ENCODE results near the gene OR51B5.

DNA sequence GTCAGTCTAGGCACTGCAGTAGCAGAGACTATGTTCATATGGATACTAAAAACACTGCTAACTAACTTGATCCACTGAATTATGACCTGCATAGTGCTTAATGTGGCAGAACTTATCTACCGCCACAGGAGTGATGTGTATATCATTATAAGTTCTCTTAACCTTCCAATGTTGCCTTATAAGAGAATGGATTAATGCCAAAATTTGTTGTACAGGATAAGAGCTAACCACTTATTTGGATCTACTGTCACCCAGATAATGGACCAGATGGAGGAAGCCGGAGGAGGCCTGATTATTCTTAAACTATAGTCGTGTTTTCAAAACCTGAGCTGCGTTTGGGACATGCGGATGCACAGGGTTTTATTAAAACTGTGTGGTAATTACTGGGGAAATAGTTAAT, 39.7 kb downstream of the OR51B5 start:
- TF ChIP-seq MXI1 (conservative IDR thresholded peaks at IDR 0.05; ENCODE audit: poor library complexity, severe bottlenecking) (no peak), POLR2AphosphoS5 (IDR thresholded peaks at IDR 0.05) (no peak), TAF1 (IDR thresholded peaks at IDR 0.05; ENCODE audit: low read depth) (no peak), EZH2 (IDR thresholded peaks at IDR 0.05; ENCODE audit: borderline replicate concordance, insufficient read depth, low read length, poor library complexity, severe bottlenecking) (no peak), EP300 (conservative IDR thresholded peaks at IDR 0.05; ENCODE audit: poor library complexity, severe bottlenecking) (no peak), RAD21 (conservative IDR thresholded peaks at IDR 0.05) (no peak)
- TF ChIP-seq, protein P1, sequence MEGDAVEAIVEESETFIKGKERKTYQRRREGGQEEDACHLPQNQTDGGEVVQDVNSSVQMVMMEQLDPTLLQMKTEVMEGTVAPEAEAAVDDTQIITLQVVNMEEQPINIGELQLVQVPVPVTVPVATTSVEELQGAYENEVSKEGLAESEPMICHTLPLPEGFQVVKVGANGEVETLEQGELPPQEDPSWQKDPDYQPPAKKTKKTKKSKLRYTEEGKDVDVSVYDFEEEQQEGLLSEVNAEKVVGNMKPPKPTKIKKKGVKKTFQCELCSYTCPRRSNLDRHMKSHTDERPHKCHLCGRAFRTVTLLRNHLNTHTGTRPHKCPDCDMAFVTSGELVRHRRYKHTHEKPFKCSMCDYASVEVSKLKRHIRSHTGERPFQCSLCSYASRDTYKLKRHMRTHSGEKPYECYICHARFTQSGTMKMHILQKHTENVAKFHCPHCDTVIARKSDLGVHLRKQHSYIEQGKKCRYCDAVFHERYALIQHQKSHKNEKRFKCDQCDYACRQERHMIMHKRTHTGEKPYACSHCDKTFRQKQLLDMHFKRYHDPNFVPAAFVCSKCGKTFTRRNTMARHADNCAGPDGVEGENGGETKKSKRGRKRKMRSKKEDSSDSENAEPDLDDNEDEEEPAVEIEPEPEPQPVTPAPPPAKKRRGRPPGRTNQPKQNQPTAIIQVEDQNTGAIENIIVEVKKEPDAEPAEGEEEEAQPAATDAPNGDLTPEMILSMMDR (IDR thresholded peaks at IDR 0.05; ENCODE audit: poor library complexity, severe bottlenecking): no peak
- TF ChIP-seq, protein P2, sequence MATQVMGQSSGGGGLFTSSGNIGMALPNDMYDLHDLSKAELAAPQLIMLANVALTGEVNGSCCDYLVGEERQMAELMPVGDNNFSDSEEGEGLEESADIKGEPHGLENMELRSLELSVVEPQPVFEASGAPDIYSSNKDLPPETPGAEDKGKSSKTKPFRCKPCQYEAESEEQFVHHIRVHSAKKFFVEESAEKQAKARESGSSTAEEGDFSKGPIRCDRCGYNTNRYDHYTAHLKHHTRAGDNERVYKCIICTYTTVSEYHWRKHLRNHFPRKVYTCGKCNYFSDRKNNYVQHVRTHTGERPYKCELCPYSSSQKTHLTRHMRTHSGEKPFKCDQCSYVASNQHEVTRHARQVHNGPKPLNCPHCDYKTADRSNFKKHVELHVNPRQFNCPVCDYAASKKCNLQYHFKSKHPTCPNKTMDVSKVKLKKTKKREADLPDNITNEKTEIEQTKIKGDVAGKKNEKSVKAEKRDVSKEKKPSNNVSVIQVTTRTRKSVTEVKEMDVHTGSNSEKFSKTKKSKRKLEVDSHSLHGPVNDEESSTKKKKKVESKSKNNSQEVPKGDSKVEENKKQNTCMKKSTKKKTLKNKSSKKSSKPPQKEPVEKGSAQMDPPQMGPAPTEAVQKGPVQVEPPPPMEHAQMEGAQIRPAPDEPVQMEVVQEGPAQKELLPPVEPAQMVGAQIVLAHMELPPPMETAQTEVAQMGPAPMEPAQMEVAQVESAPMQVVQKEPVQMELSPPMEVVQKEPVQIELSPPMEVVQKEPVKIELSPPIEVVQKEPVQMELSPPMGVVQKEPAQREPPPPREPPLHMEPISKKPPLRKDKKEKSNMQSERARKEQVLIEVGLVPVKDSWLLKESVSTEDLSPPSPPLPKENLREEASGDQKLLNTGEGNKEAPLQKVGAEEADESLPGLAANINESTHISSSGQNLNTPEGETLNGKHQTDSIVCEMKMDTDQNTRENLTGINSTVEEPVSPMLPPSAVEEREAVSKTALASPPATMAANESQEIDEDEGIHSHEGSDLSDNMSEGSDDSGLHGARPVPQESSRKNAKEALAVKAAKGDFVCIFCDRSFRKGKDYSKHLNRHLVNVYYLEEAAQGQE (IDR thresholded peaks at IDR 0.05; ENCODE audit: borderline replicate concordance): no peak

All from neural cell (in vitro differentiated cells).